Kidney (tissue), 22 donors: Measurements from ENCODE around the gene DPH5. TPM values are rescaled to one million over a fixed set of nuclear protein-coding genes. Genes with fewer than 3 reads are reported as not detected.
A peak's percentile ranks its signal among the peaks of the same experiment; 100 is the strongest.

Experiments used
- DNase-seq, 5 donors: peaks; one replicate each; pipeline ENCODE4 v3.0.0-alpha.2; 2013 to 2020
- FAIRE-seq: peaks from 2 replicates; lab custom pipeline; 2012; peaks lifted over from hg19 to GRCh38; lab: Jason Lieb, UNC
- H3K27ac ChIP-seq, 2 donors: one replicate each; pipeline ENCODE4 v1.7.0; 2013; ENCODE audit warnings: low read depth in 2 of 2, low read length in 2 of 2, inconsistent platforms in 1 of 2
- H3K27me3 ChIP-seq: one replicate; pipeline ENCODE4 v1.7.1; 2013; ENCODE audit warnings: low read length, inconsistent platforms; ENCODE audit not compliant: control insufficient read depth, insufficient read depth
- H3K36me3 ChIP-seq, 3 donors: one replicate each; pipeline versions ENCODE4 v1.7.0 to v1.7.1; 2013; ENCODE audit warnings: low read length in 3 of 3, control low read depth in 1 of 3, inconsistent platforms in 1 of 3; ENCODE audit not compliant: insufficient read depth in 3 of 3, control insufficient read depth in 2 of 3
- H3K4me1 ChIP-seq, 3 donors: one replicate each; pipeline versions ENCODE4 v1.7.0 to v1.7.1; 2013; ENCODE audit warnings: low read length in 3 of 3, inconsistent platforms in 1 of 3, low read depth in 1 of 3; ENCODE audit not compliant: control insufficient read depth in 2 of 3, insufficient read depth in 2 of 3
- H3K4me3 ChIP-seq, 3 donors: one replicate each; pipeline versions ENCODE4 v1.7.0 to v1.8.1; 2013; ENCODE audit warnings: low read length in 3 of 3, control low read depth in 1 of 3, inconsistent platforms in 1 of 3
- H3K9ac ChIP-seq, 3 donors: one replicate each; pipeline versions ENCODE4 v1.7.0 to v1.7.1; 2013; ENCODE audit warnings: low read length in 3 of 3, control low read depth in 1 of 3, inconsistent platforms in 1 of 3
- H3K9me3 ChIP-seq, 3 donors: one replicate each; pipeline versions ENCODE4 v1.7.0 to v1.7.1; 2013; ENCODE audit warnings: low read length in 3 of 3, control low read depth in 1 of 3, inconsistent platforms in 1 of 3; ENCODE audit not compliant: control insufficient read depth in 2 of 3, insufficient read depth in 1 of 3
- intact Hi-C: fragments of 100-400 bp; cut with DNase I; formaldehyde crosslinking; loops from one replicate; pipeline ENCODE4 v1.11.1; 2022
- long read RNA-seq, 10 donors: library from polyadenylated mRNA in 1 of 10; unstranded in 1 of 10; transcript quantifications; one replicate each; pipeline ENCODE4 v2.0.0 and lab custom pipeline, GENCODE V29; 2021 to 2026
- polyA plus RNA-seq: library from polyadenylated mRNA; stranded (reverse); fragments of 350-450 nt; fragmentation: Illumina TruSeq; extraction: RNeasy Lipid Tissue Mini Kit (QIAGEN cat#74804); gene quantifications from one replicate; pipeline ENCODE4 v1.2.3, GENCODE V29; 2014; ENCODE audit warnings: low read depth, low replicate concordance; ENCODE audit not compliant: insufficient read depth
- total RNA-seq: library from RNA; stranded (reverse); fragmentation: NEBNext Ultra II Directional; extraction: Animal tissue kit (Norgen Biotek cat#: 25700); gene quantifications from one replicate; pipeline ENCODE4 v1.2.1, GENCODE V29; 2021
- TF ChIP-seq, protein P1 (sequence below): IDR thresholded peaks from 3 replicates; pipeline ENCODE4 v1.5.1; 2012; ENCODE audit warnings: mild to moderate bottlenecking, moderate library complexity, borderline replicate concordance; ENCODE audit not compliant: insufficient read depth; ENCODE audit errors: extremely low read depth
- donor health status: control.
- donor health status: control.
- donor health status: control.
- donor health status: control.
- donor health status: control.
- donor health status: DM: yes; HTN: yes; CAD: no.
- donor health status: Normal renal cell carcinoma (clear cell type).

Gene DPH5, protein sequence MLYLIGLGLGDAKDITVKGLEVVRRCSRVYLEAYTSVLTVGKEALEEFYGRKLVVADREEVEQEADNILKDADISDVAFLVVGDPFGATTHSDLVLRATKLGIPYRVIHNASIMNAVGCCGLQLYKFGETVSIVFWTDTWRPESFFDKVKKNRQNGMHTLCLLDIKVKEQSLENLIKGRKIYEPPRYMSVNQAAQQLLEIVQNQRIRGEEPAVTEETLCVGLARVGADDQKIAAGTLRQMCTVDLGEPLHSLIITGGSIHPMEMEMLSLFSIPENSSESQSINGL
- 19.7 TPM for total RNA-seq
- polyA plus RNA-seq: 44.9 TPM
- long read RNA-seq, donor 1, partial matches to known transcripts: 0 of 6 reads
- long read RNA-seq, donor 1, other reads (novel, unspliced or antisense): 0 of 6 reads
- long read RNA-seq, donor 2, transcript DPH5-203 (8 exons, 1,316 nt): major isoform, 11 of 44 reads
- long read RNA-seq, donor 2, partial matches to known transcripts: 21 of 44 reads
- long read RNA-seq, donor 2, other reads (novel, unspliced or antisense): 6 of 44 reads
- long read RNA-seq, donor 3, transcript DPH5-203 (8 exons, 1,316 nt): major isoform, 18 of 29 reads
- long read RNA-seq, donor 3, partial matches to known transcripts: 5 of 29 reads
- long read RNA-seq, donor 3, other reads (novel, unspliced or antisense): 0 of 29 reads
- long read RNA-seq, donor 4, transcript DPH5-203 (8 exons, 1,316 nt): major isoform, 10 of 29 reads
- long read RNA-seq, donor 4, partial matches to known transcripts: 6 of 29 reads
- long read RNA-seq, donor 4, other reads (novel, unspliced or antisense): 10 of 29 reads
- long read RNA-seq, donor 5, partial matches to known transcripts: 0 of 1 reads
- long read RNA-seq, donor 5, other reads (novel, unspliced or antisense): 0 of 1 reads
- long read RNA-seq, donor 6, transcript DPH5-201 (8 exons, 1,143 nt): minor isoform, 5 of 52 reads
- long read RNA-seq, donor 6, transcript DPH5-203 (8 exons, 1,316 nt): major isoform, 27 of 52 reads
- long read RNA-seq, donor 6, partial matches to known transcripts: 18 of 52 reads
- long read RNA-seq, donor 6, other reads (novel, unspliced or antisense): 0 of 52 reads
- long read RNA-seq, donor 7, transcript DPH5-203 (8 exons, 1,316 nt): major isoform, 6 of 10 reads
- long read RNA-seq, donor 7, partial matches to known transcripts: 2 of 10 reads
- long read RNA-seq, donor 7, other reads (novel, unspliced or antisense): 2 of 10 reads
- long read RNA-seq, donor 8, transcript DPH5-203 (8 exons, 1,316 nt): major isoform, 17 of 20 reads
- long read RNA-seq, donor 8, partial matches to known transcripts: 0 of 20 reads
- long read RNA-seq, donor 8, other reads (novel, unspliced or antisense): 0 of 20 reads
- long read RNA-seq, donor 9, partial matches to known transcripts: 0 of 4 reads
- long read RNA-seq, donor 9, other reads (novel, unspliced or antisense): 0 of 4 reads
- long read RNA-seq, donor 10, transcript DPH5-203 (8 exons, 1,316 nt): major isoform, 5 of 10 reads
- long read RNA-seq, donor 10, partial matches to known transcripts: 0 of 10 reads
- long read RNA-seq, donor 10, other reads (novel, unspliced or antisense): 0 of 10 reads

DNA sequence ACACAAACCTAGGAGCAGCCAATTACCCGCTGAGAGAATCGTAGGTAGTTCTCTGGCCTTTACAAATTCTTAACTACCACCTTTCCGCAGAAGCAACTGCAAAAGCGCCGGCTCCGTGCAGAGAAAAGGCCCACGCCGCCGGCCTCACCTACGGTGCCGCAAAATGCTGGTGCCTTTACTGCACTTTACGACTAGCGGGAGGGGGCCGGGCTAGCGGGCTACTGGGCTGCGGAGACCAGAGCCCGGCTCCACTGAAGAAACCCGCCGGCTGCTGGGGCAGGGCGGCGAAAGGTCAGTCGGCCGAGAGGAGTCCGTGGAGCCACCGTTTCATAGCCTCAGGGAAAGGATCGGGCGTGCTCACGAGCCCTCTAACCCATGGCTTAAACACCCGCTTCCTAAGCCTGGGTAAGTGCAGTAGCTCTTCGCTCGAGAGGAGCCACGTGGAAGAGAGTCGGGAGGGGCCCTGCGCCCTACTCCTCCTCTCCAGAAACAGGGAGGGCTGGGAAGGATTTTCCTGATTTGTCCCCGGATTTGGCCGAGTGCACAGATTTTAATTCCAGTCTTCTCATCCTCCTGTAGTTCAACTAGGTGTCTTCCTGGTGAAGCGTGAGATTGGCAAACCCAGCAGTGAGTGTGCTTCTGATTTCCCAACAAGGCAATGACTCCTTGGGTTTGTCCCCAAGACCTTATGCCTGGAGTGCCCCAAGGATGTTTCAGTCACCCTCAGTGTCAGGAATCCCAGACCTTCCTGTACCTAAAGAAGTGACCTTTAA lies at the start of gene DPH5:
Gene DPH5, minus strand, starts transcription at position 128 of the 773 bp plus-strand sequence. CDS start 341 bp downstream, outside the sequence.
- Histone ChIP-seq H3K4me3 (peak within 1 kb of the TSS; percentile 88 to 97 (median 95)), H3K9ac (peak within 1 kb of the TSS; percentile 81 to 95 (median 89)), H3K4me1 (peaks cover 0 to 7% (median 2%) of the 10 kb centered on the region in 3 donors), H3K27ac (peak within 1 kb of the TSS in 1 of 2 donors; percentile 79), H3K9me3 (no peaks in the 10 kb centered on the region), H3K27me3 (no peaks in the 10 kb centered on the region), H3K36me3 (no peaks in the 10 kb centered on the region)
- TF ChIP-seq, protein P1, sequence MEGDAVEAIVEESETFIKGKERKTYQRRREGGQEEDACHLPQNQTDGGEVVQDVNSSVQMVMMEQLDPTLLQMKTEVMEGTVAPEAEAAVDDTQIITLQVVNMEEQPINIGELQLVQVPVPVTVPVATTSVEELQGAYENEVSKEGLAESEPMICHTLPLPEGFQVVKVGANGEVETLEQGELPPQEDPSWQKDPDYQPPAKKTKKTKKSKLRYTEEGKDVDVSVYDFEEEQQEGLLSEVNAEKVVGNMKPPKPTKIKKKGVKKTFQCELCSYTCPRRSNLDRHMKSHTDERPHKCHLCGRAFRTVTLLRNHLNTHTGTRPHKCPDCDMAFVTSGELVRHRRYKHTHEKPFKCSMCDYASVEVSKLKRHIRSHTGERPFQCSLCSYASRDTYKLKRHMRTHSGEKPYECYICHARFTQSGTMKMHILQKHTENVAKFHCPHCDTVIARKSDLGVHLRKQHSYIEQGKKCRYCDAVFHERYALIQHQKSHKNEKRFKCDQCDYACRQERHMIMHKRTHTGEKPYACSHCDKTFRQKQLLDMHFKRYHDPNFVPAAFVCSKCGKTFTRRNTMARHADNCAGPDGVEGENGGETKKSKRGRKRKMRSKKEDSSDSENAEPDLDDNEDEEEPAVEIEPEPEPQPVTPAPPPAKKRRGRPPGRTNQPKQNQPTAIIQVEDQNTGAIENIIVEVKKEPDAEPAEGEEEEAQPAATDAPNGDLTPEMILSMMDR: no peak
- DNase-seq: peak; percentile 91 to 96 (median 95)
- intact Hi-C loops: no loop called here
- FAIRE-seq: no peak

GRCh38 chr1:101073836-101074235 lies 48.3 kb upstream of the DPH5 start:
- Histone ChIP-seq H3K9ac (no peak overlapping the region), H3K9me3 (no peaks in the 10 kb centered on the region), H3K4me3 (no peak overlapping the region), H3K4me1 (no peaks in the 10 kb centered on the region), H3K27ac (no peak overlapping the region), H3K27me3 (no peaks in the 10 kb centered on the region), H3K36me3 (no peaks in the 10 kb centered on the region)
- no peak for FAIRE-seq
- no peak for DNase-seq
- TF ChIP-seq, protein P1: no peak
- intact Hi-C loops: no loop called here

DNA sequence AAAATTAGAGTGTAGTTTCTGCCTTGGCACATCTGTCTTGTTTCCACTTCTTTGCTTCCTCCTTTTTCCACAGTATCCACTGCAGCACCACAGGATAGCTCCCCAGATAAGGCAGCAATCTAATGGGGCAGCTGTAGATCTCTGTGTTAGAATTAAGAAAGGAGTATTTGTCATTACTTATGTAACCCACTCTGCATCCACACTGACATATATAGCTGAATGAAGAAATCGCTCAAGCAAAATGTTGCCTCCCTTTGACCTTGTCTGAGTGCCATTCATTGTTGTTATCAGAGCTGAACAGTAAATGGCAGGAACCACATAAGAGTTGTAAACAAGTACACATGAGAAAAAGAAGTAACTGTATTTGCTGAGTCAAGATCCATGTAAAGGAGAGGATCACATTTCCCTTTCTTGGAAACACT lies 45.9 kb upstream of the DPH5 start:
- TF ChIP-seq, protein P1: no peak

More for the DNA sequence above, 45.9 kb upstream of the DPH5 start:
- no peaks in the 10 kb centered on the region for H3K27me3 ChIP-seq
- H3K4me1 ChIP-seq: no peaks in the 10 kb centered on the region
- H3K36me3 ChIP-seq: no peaks in the 10 kb centered on the region
- H3K9me3 ChIP-seq: no peaks in the 10 kb centered on the region
- no peak overlapping the region for H3K9ac ChIP-seq
- intact Hi-C loops: no loop called here
- no peak overlapping the region for H3K27ac ChIP-seq
- FAIRE-seq (no peak), DNase-seq (peak in 2 of 5 donors; percentile 10 to 21)
- no peak overlapping the region for H3K4me3 ChIP-seq
